Common myeloid progenitor, CD34-positive (primary cell): ENCODE data around the gene NPAS4.
A peak's percentile ranks its signal among the peaks of the same experiment; 100 is the strongest.
"Not testable (repeated sequence)": the region's sequence is repeated elsewhere in the genome, so short reads cannot be mapped to it uniquely, and the experiment has no call there.

Experiments
- CTCF ChIA-PET: fragments of 350-600 bp; sonication (Branson Sonifier 250); formaldehyde crosslinking; loops from one replicate; lab custom pipeline; 2021; ENCODE audit warnings: antibody characterized with exemption; lab: Charles Lee
- POLR2A ChIA-PET: fragments of 350-600 bp; sonication (Branson Sonifier 250); formaldehyde crosslinking; loops from one replicate; lab custom pipeline; 2021; ENCODE audit warnings: antibody characterized with exemption; lab: Charles Lee
- DNase-seq, 3 donors: peaks; one replicate each; pipeline versions ENCODE4 v3.0.0 to v3.0.0-alpha.2; 2013
- H3K27ac ChIP-seq, 2 experiments: 1 replicate in 1 of 2; 2 replicates in 1 of 2; pipeline ENCODE4 v1.7.0; 2013; ENCODE audit warnings: inconsistent platforms in 2 of 2, low read length in 2 of 2, mild to moderate bottlenecking in 2 of 2, low read depth in 1 of 2, moderate library complexity in 1 of 2; ENCODE audit not compliant: severe bottlenecking in 2 of 2, insufficient read depth in 1 of 2, poor library complexity in 1 of 2
- H3K27me3 ChIP-seq, 5 experiments: replicated peaks in 2 of 5; 1 replicate in 3 of 5; 2 replicates in 2 of 5; pipeline versions ENCODE4 v1.6.1 to v1.7.0; 2013; ENCODE audit warnings: low read length in 4 of 5, mild to moderate bottlenecking in 2 of 5, moderate library complexity in 2 of 5, inconsistent platforms in 1 of 5; ENCODE audit not compliant: insufficient read depth in 5 of 5, control insufficient read depth in 4 of 5
- H3K36me3 ChIP-seq, 4 experiments: 1 replicate in 2 of 4; 2 replicates in 2 of 4; pipeline versions ENCODE4 v1.6.1 to v1.7.0; 2013; ENCODE audit warnings: low read length in 3 of 4, control low read depth in 1 of 4, mild to moderate bottlenecking in 1 of 4; ENCODE audit not compliant: control insufficient read depth in 4 of 4, insufficient read depth in 4 of 4
- H3K4me1 ChIP-seq, 4 experiments: 1 replicate in 3 of 4; 2 replicates in 1 of 4; pipeline versions ENCODE4 v1.6.1 to v1.7.1; 2013; ENCODE audit warnings: low read length in 3 of 4, mild to moderate bottlenecking in 3 of 4, control low read depth in 1 of 4, inconsistent platforms in 1 of 4, moderate library complexity in 1 of 4; ENCODE audit not compliant: control insufficient read depth in 4 of 4, insufficient read depth in 4 of 4; ENCODE audit errors: control extremely low read depth in 1 of 4
- H3K4me3 ChIP-seq, 7 experiments: 1 replicate in 4 of 7; 2 replicates in 3 of 7; pipeline versions ENCODE4 v1.5.1 to v1.7.0; 2013; ENCODE audit warnings: mild to moderate bottlenecking in 7 of 7, low read length in 6 of 7, moderate library complexity in 6 of 7, inconsistent platforms in 2 of 7, low read depth in 2 of 7, control low read depth in 1 of 7; ENCODE audit not compliant: insufficient read depth in 4 of 7, control insufficient read depth in 1 of 7; ENCODE audit errors: extremely low read depth in 1 of 7
- H3K9me3 ChIP-seq, 5 experiments: 1 replicate in 4 of 5; 2 replicates in 1 of 5; pipeline versions ENCODE4 v1.6.1 to v1.7.1; 2013; ENCODE audit warnings: low read length in 4 of 5, mild to moderate bottlenecking in 2 of 5, inconsistent platforms in 1 of 5, low read depth in 1 of 5, moderate library complexity in 1 of 5; ENCODE audit not compliant: control insufficient read depth in 4 of 5, insufficient read depth in 2 of 5; ENCODE audit errors: control extremely low read depth in 1 of 5
- WGBS: methylation state at CpG from one replicate; pipeline ENCODE4 v1.1.5; 2013; ENCODE audit not compliant: insufficient coverage; 5-methylcytosine and 5-hydroxymethylcytosine counted together

NPAS4 gene

GRCh38 chr11:66426314-66426713 lies 5.5 kb downstream of the NPAS4 start:
- POLR2A ChIA-PET: no interaction called here

GRCh38 chr11:66428933-66429332 lies 8.1 kb downstream of the NPAS4 start:
- POLR2A ChIA-PET: no interaction called here
- no CpG with 5 or more reads among the region's 2 CpGs for WGBS

More at GRCh38 chr11:66426314-66426713, 5.5 kb downstream of the NPAS4 start:
- WGBS: 65% methylated on average over 14 of the region's 23 CpGs
- CTCF ChIA-PET: interaction anchor here (0.8 to 4.0 kb wide), 3 partner anchors 12 to 19 kb away, joined by 3 to 37 read pairs (median 3); partner anchors contain the start of gene MRPL11
- H3K4me3 ChIP-seq: no peak overlapping the region
- H3K27ac ChIP-seq: no peak overlapping the region
- H3K9me3 ChIP-seq: no peaks in the 10 kb centered on the region
- no peak for DNase-seq
- no peaks in the 10 kb centered on the region for H3K4me1 ChIP-seq
- peaks cover 0 to 6% (median 3%) of the 10 kb centered on the region in 5 experiments for H3K27me3 ChIP-seq
- H3K36me3 ChIP-seq: no peaks in the 10 kb centered on the region

GRCh38 chr11:66429983-66430602 lies 9.3 kb downstream of the NPAS4 start:
- H3K27me3 ChIP-seq: peaks cover 0 to 4% (median 0%) of the 10 kb centered on the region in 5 experiments
- WGBS: 29% methylated on average over 6 of the region's 9 CpGs
- no peak overlapping the region for H3K27ac ChIP-seq
- ChIA-PET POLR2A (no interaction called here), CTCF (interaction anchor here (0.8 to 4.0 kb wide), 12 partner anchors 8 to 248 kb away, joined by 3 to 37 read pairs (median 3); partner anchors contain the start of genes NPAS4 and RBM4B)
- no peaks in the 10 kb centered on the region for H3K9me3 ChIP-seq
- H3K36me3 ChIP-seq: peaks cover 0 to 4% (median 3%) of the 10 kb centered on the region in 4 experiments
- H3K4me1 ChIP-seq: peaks cover 0 to 3% (median 0%) of the 10 kb centered on the region in 4 experiments
- H3K4me3 ChIP-seq: no peak overlapping the region
- DNase-seq: peak; percentile 67 to 85 (median 77)

More at GRCh38 chr11:66428933-66429332, 8.1 kb downstream of the NPAS4 start:
- no peak overlapping the region for H3K4me3 ChIP-seq
- H3K36me3 ChIP-seq: peaks cover 0 to 2% (median 0%) of the 10 kb centered on the region in 4 experiments
- H3K4me1 ChIP-seq: peaks cover 0 to 3% (median 0%) of the 10 kb centered on the region in 4 experiments
- H3K27me3 ChIP-seq: peaks cover 0 to 6% (median 1%) of the 10 kb centered on the region in 5 experiments
- no peak overlapping the region for H3K27ac ChIP-seq
- CTCF ChIA-PET: interaction anchor here (0.9 to 4.0 kb wide), 7 partner anchors 10 to 249 kb away, joined by 3 to 37 read pairs (median 3); partner anchors contain the start of genes MRPL11 and RBM4B
- DNase-seq: no peak
- no peaks in the 10 kb centered on the region for H3K9me3 ChIP-seq

GRCh38 chr11:66431287-66431686 lies 10.5 kb downstream of the NPAS4 start:
- H3K9me3 ChIP-seq, H3K27ac ChIP-seq, DNase-seq, H3K27me3 ChIP-seq, POLR2A ChIA-PET, H3K4me3 ChIP-seq, H3K4me1 ChIP-seq: not testable (repeated sequence)
- CTCF ChIA-PET: interaction anchor here (0.7 to 1.7 kb wide), 7 partner anchors 7 to 54 kb away, joined by 3 to 7 read pairs (median 3); partner anchors contain the start of gene MRPL11
- peaks cover 2 to 15% (median 15%) of the 10 kb centered on the region in 4 experiments for H3K36me3 ChIP-seq

GRCh38 chr11:66431871-66432329 lies 11.1 kb downstream of the NPAS4 start:
- H3K27ac ChIP-seq, H3K4me3 ChIP-seq, POLR2A ChIA-PET, H3K9me3 ChIP-seq, H3K4me1 ChIP-seq, DNase-seq, H3K27me3 ChIP-seq: not testable (repeated sequence)
- peaks cover 2 to 22% (median 20%) of the 10 kb centered on the region in 4 experiments for H3K36me3 ChIP-seq
- CTCF ChIA-PET: interaction anchor here (0.6 to 1.7 kb wide), 5 partner anchors 23 to 1956 kb away, joined by 3 to 7 read pairs (median 4); partner anchors contain the start of gene DPP3
- 94% methylated on average over 5 of the region's 8 CpGs for WGBS

GRCh38 chr11:66432597-66432996 lies 11.8 kb downstream of the NPAS4 start:
- DNase-seq: peak in 2 of 3 donors; percentile 55 to 73
- ChIA-PET POLR2A (no interaction called here), CTCF (interaction anchor here (0.9 to 1.7 kb wide), 6 partner anchors 11 to 82 kb away, joined by 3 to 7 read pairs (median 4); partner anchors contain the start of genes DPP3 and NPAS4)
- Histone ChIP-seq H3K4me3 (no peak overlapping the region), H3K27ac (no peak overlapping the region), H3K27me3 (no peaks in the 10 kb centered on the region), H3K36me3 (peaks cover 2 to 24% (median 20%) of the 10 kb centered on the region in 4 experiments), H3K9me3 (no peaks in the 10 kb centered on the region), H3K4me1 (peaks cover 0 to 3% (median 1%) of the 10 kb centered on the region in 4 experiments)
- WGBS: 82% methylated on average over 6 of the region's 7 CpGs
